ENCODE measurements around the gene PACC1. TPM values are rescaled to one million over a fixed set of nuclear protein-coding genes. Genes with fewer than 3 reads are reported as not detected.

The PACC1 gene
- total RNA-seq, 1 donor from 2014 or later: 18.6 TPM

GRCh38 chr1:212458817-212459216, 44.1 kb upstream of the PACC1 start:
- Mint-ChIP-seq H3K36me3 (no peaks in the 10 kb centered on the region), H3K9me3 (no peaks in the 10 kb centered on the region), H3K4me1 (peaks cover 10% of the 10 kb centered on the region), H3K4me3 (no peak overlapping the region), H3K27me3 (ENCODE audit: low read depth) (no peaks in the 10 kb centered on the region), H3K27ac (no peak overlapping the region)
- TF ChIP-seq CTCF (IDR thresholded peaks at IDR 0.05; ENCODE audit: unreplicated experiment): no peak
- DNase-seq (ENCODE audit: low spot score in 2 of 2, unreplicated experiment in 2 of 2): no peak

GRCh38 chr1:212457740-212458338, 43.2 kb upstream of the PACC1 start:
- DNase-seq (ENCODE audit: low spot score in 2 of 2, unreplicated experiment in 2 of 2): no peak
- no peaks in the 10 kb centered on the region for H3K36me3 Mint-ChIP-seq
- no peak overlapping the region for H3K27ac Mint-ChIP-seq
- no peaks in the 10 kb centered on the region for H3K4me1 Mint-ChIP-seq
- no peaks in the 10 kb centered on the region for H3K9me3 Mint-ChIP-seq
- no peak overlapping the region for H3K4me3 Mint-ChIP-seq
- H3K27me3 Mint-ChIP-seq (ENCODE audit: low read depth): no peaks in the 10 kb centered on the region
- peak; percentile 16 for TF ChIP-seq CTCF (IDR thresholded peaks at IDR 0.05; ENCODE audit: unreplicated experiment)

GRCh38 chr1:212455803-212456528, 41.3 kb upstream of the PACC1 start:
- Mint-ChIP-seq H3K4me3 (no peak overlapping the region), H3K27ac (no peak overlapping the region), H3K4me1 (no peaks in the 10 kb centered on the region), H3K36me3 (no peaks in the 10 kb centered on the region), H3K9me3 (no peaks in the 10 kb centered on the region), H3K27me3 (ENCODE audit: low read depth) (no peaks in the 10 kb centered on the region)
- peak; percentile 78 to 93 for DNase-seq (ENCODE audit: low spot score in 2 of 2, unreplicated experiment in 2 of 2)
- peak; percentile 98 for TF ChIP-seq CTCF (IDR thresholded peaks at IDR 0.05; ENCODE audit: unreplicated experiment)

GRCh38 chr1:212455401-212455800, 40.7 kb upstream of the PACC1 start:
- Mint-ChIP-seq H3K27ac (no peak overlapping the region), H3K4me1 (no peaks in the 10 kb centered on the region), H3K9me3 (no peaks in the 10 kb centered on the region), H3K27me3 (ENCODE audit: low read depth) (no peaks in the 10 kb centered on the region), H3K36me3 (no peaks in the 10 kb centered on the region), H3K4me3 (no peak overlapping the region)
- no peak for DNase-seq (ENCODE audit: low spot score in 2 of 2, unreplicated experiment in 2 of 2)
- TF ChIP-seq CTCF (IDR thresholded peaks at IDR 0.05; ENCODE audit: unreplicated experiment): no peak

- no peaks in the 10 kb centered on the region for H3K4me1 Mint-ChIP-seq
- TF ChIP-seq CTCF (IDR thresholded peaks at IDR 0.05; ENCODE audit: unreplicated experiment): no peak
- H3K36me3 Mint-ChIP-seq: no peaks in the 10 kb centered on the region
- no peaks in the 10 kb centered on the region for H3K27me3 Mint-ChIP-seq (ENCODE audit: low read depth)
- H3K9me3 Mint-ChIP-seq: no peaks in the 10 kb centered on the region
- no peak overlapping the region for H3K27ac Mint-ChIP-seq
- no peak overlapping the region for H3K4me3 Mint-ChIP-seq
- DNase-seq (ENCODE audit: low spot score in 2 of 2, unreplicated experiment in 2 of 2): no peak
Measured at GRCh38 chr1:212454741-212455140, 40.1 kb upstream of the PACC1 start.
